DOHH2 (cell line): ENCODE results near the gene ENDOU.

Experiments used
- H3F3A ChIP-seq: fragments of 200-600 bp; sonication (generic), shearing (Covaris generic); 2 replicates; pipeline ENCODE4 v1.6.0; 2016; ENCODE audit warnings: antibody characterized with exemption, mild to moderate bottlenecking; ENCODE audit not compliant: control insufficient read depth, insufficient read depth
- H3K27ac ChIP-seq: fragments of 200-600 bp; sonication (generic); 2 replicates; pipeline ENCODE4 v1.5.1; 2014; ENCODE audit warnings: low read depth, mild to moderate bottlenecking, low read length, moderate library complexity
- H3K27me3 ChIP-seq: fragments of 200-600 bp; sonication (generic); 2 replicates; pipeline ENCODE4 v1.6.1; 2014; ENCODE audit warnings: mild to moderate bottlenecking, low read length, mixed read lengths; ENCODE audit not compliant: control insufficient read depth
- H3K36me3 ChIP-seq: fragments of 200-600 bp; sonication (generic); 2 replicates; pipeline ENCODE4 v1.6.1; 2014; ENCODE audit warnings: mild to moderate bottlenecking, low read length, moderate library complexity, mixed read lengths; ENCODE audit not compliant: control insufficient read depth
- H3K4me1 ChIP-seq: fragments of 200-600 bp; sonication (generic); 2 replicates; pipeline ENCODE4 v1.6.1; 2014; ENCODE audit warnings: mild to moderate bottlenecking, low read length, mixed read lengths; ENCODE audit not compliant: control insufficient read depth
- H3K4me2 ChIP-seq: fragments of 200-600 bp; sonication (generic); 2 replicates; pipeline ENCODE4 v1.6.0; 2014; ENCODE audit warnings: mild to moderate bottlenecking, low read length, moderate library complexity
- H3K4me3 ChIP-seq: fragments of 200-600 bp; sonication (generic); 2 replicates; pipeline ENCODE4 v1.5.1; 2014; ENCODE audit warnings: mild to moderate bottlenecking, low read length, mixed read lengths
- H3K79me2 ChIP-seq: fragments of 200-600 bp; sonication (generic); 2 replicates; pipeline ENCODE4 v1.6.1; 2014; ENCODE audit warnings: mild to moderate bottlenecking, low read length, mixed read lengths; ENCODE audit not compliant: control insufficient read depth
- H3K9me2 ChIP-seq: fragments of 200-600 bp; sonication (generic); replicated peaks from 2 replicates; pipeline ENCODE4 v1.6.1; 2014; ENCODE audit warnings: mild to moderate bottlenecking, low read length, mixed read lengths; ENCODE audit not compliant: control insufficient read depth
- H3K9me3 ChIP-seq: fragments of 200-600 bp; sonication (generic); 2 replicates; pipeline ENCODE4 v1.6.1; 2014; ENCODE audit warnings: antibody characterized with exemption, low read length, mixed read lengths; ENCODE audit not compliant: control insufficient read depth, insufficient read depth
- H4K20me1 ChIP-seq: fragments of 200-600 bp; sonication (generic); 2 replicates; pipeline ENCODE4 v1.6.0; 2014; ENCODE audit warnings: low read depth, mild to moderate bottlenecking, antibody characterized with exemption, low read length, moderate library complexity; ENCODE audit not compliant: control insufficient read depth, insufficient read depth
- EZH2phosphoT487 ChIP-seq: fragments of 200-600 bp; sonication (generic); IDR thresholded peaks from 2 replicates; pipeline ENCODE4 v1.6.1; 2017; ENCODE audit warnings: borderline replicate concordance, mild to moderate bottlenecking, antibody characterized with exemption, low read length, moderate library complexity, mixed read lengths
- TF ChIP-seq, protein P1 (sequence below): fragments of 200-600 bp; sonication (generic); IDR thresholded peaks from one replicate; pipeline ENCODE4 v1.5.1; 2014; ENCODE audit warnings: antibody characterized with exemption, mild to moderate bottlenecking, low read depth, low read length; ENCODE audit not compliant: poor library complexity, severe bottlenecking

ENDOU gene

DNA sequence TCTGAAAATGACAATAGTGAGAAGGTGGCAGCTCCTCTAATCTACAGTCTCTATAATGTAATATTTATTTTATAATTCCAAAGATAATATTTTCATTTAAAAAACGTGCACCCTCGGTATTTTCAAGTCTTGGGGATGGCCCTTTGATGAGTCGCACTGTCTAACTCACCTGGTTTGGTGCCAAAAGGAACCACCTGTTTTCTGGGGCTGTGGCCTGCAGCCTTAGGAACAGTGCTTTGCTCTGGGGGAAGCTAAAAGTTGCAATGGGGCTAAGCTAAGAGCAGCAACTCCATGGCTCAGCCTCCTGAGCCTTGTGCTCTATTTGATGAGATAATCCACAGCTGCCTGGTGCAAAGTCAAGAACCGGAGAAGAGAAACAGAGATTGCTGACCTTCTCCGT is 6.4 kb upstream of the ENDOU start:
- TF ChIP-seq, protein P1, sequence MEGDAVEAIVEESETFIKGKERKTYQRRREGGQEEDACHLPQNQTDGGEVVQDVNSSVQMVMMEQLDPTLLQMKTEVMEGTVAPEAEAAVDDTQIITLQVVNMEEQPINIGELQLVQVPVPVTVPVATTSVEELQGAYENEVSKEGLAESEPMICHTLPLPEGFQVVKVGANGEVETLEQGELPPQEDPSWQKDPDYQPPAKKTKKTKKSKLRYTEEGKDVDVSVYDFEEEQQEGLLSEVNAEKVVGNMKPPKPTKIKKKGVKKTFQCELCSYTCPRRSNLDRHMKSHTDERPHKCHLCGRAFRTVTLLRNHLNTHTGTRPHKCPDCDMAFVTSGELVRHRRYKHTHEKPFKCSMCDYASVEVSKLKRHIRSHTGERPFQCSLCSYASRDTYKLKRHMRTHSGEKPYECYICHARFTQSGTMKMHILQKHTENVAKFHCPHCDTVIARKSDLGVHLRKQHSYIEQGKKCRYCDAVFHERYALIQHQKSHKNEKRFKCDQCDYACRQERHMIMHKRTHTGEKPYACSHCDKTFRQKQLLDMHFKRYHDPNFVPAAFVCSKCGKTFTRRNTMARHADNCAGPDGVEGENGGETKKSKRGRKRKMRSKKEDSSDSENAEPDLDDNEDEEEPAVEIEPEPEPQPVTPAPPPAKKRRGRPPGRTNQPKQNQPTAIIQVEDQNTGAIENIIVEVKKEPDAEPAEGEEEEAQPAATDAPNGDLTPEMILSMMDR = no peak
- TF ChIP-seq EZH2phosphoT487 = no peak
- Histone ChIP-seq H3F3A (no peaks in the 10 kb centered on the region), H3K4me1 (peaks cover 11% of the 10 kb centered on the region), H3K27ac (no peak overlapping the region), H3K36me3 (no peaks in the 10 kb centered on the region), H3K9me2 (no peaks in the 10 kb centered on the region), H3K4me3 (no peak overlapping the region), H3K27me3 (no peaks in the 10 kb centered on the region), H4K20me1 (no peaks in the 10 kb centered on the region), H3K4me2 (no peak overlapping the region), H3K79me2 (no peaks in the 10 kb centered on the region), H3K9me3 (no peaks in the 10 kb centered on the region)

DNA sequence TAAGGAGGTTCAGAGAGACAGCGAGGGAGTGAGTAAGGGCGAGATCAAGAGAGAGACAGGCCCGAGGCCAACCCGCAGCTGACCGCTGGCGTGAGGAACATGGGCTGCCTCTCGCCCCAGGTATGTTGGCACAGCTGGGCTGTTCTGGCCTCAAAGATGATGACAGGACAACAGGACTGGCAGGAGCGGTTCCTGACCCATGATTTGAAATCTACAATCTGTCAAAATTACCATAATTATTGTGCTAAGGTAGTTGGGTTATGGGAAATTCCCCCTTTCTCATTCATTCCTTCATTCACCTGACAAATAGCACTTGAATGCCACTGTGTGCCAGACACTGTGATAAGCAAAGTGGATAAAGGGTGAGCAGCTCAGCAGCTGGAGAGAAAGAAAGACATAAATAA is 5.1 kb upstream of the ENDOU start:
- no peak overlapping the region for H3K27ac ChIP-seq
- H3K9me2 ChIP-seq = no peaks in the 10 kb centered on the region
- H4K20me1 ChIP-seq = no peaks in the 10 kb centered on the region
- TF ChIP-seq, protein P1 = no peak
- TF ChIP-seq EZH2phosphoT487 = no peak
- H3K4me2 ChIP-seq = no peak overlapping the region
- peaks cover 25% of the 10 kb centered on the region for H3K4me1 ChIP-seq
- H3K27me3 ChIP-seq = no peaks in the 10 kb centered on the region
- H3K4me3 ChIP-seq = no peak overlapping the region
- no peaks in the 10 kb centered on the region for H3K36me3 ChIP-seq
- H3K79me2 ChIP-seq = no peaks in the 10 kb centered on the region
- no peaks in the 10 kb centered on the region for H3F3A ChIP-seq
- no peaks in the 10 kb centered on the region for H3K9me3 ChIP-seq

DNA sequence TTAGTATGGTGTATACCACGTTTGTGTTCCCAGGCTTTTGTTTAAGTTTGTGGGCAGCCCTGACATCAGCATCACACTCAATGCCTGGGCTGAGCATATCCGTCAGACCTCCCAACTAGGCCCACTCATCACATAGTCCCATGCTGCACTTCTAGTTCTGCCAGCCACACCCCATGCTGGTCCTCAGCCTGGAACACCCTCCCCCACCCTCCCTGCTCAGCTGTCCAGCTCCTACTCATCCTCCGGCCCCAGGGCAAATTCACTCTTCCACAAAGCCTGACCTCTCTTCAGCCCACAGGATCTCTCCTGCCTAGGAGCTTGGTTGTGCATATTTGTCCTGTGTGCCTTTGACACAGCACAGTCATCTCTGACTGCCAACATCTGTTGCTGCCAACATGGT is 3.9 kb upstream of the ENDOU start:
- TF ChIP-seq, protein P1 = no peak
- TF ChIP-seq EZH2phosphoT487 = no peak
- Histone ChIP-seq H3K36me3 (no peaks in the 10 kb centered on the region), H3K4me2 (no peak overlapping the region), H3K27ac (no peak overlapping the region), H4K20me1 (no peaks in the 10 kb centered on the region), H3K27me3 (no peaks in the 10 kb centered on the region), H3K4me3 (no peak overlapping the region), H3F3A (no peaks in the 10 kb centered on the region), H3K9me3 (no peaks in the 10 kb centered on the region), H3K79me2 (no peaks in the 10 kb centered on the region), H3K9me2 (no peaks in the 10 kb centered on the region), H3K4me1 (peaks cover 27% of the 10 kb centered on the region)

DNA sequence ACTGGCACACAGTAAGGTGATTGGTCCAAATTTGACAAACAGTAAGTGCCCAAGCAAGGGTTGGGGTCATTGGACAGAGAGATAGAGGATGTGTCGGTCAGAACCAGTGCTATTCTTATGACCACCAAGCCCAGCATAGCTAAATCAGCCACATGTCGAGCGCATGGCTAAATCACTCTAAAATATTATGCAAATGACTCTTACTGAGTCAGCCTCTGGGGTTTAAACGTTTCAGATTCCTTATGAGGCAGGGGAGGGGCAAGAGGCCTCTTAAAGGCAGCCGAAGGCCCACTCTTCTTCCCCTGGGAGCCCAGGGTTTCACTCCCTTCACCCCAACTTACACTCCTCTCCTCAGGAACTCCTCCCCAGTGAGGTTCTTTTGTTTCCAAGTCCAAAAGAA is 603 bp upstream of the ENDOU start:
- H3K4me2 ChIP-seq = peak overlapping the region; percentile 55
- H3K27ac ChIP-seq = peak overlapping the region; percentile 51
- H3K36me3 ChIP-seq = no peaks in the 10 kb centered on the region
- H4K20me1 ChIP-seq = no peaks in the 10 kb centered on the region
- H3K27me3 ChIP-seq = no peaks in the 10 kb centered on the region
- peak overlapping the region; percentile 56 for H3K4me3 ChIP-seq
- H3K9me3 ChIP-seq = no peaks in the 10 kb centered on the region
- no peaks in the 10 kb centered on the region for H3F3A ChIP-seq
- TF ChIP-seq, protein P1 = no peak
- peaks cover 27% of the 10 kb centered on the region for H3K4me1 ChIP-seq
- H3K79me2 ChIP-seq = no peaks in the 10 kb centered on the region
- no peaks in the 10 kb centered on the region for H3K9me2 ChIP-seq
